Inflammatory macrophage treated with lipopolysaccharide for 1 hour (primary cell): ENCODE data around the gene GLS.

ENCODE experiments used
- DNase-seq, 2 donors: peaks; one replicate each; pipeline ENCODE4 v3.0.0-alpha.2; 2020 to 2022

Gene GLS

GRCh38 chr2:190888449-190888848, 7.8 kb downstream of the GLS start:
- DNase-seq: no peak

DNA sequence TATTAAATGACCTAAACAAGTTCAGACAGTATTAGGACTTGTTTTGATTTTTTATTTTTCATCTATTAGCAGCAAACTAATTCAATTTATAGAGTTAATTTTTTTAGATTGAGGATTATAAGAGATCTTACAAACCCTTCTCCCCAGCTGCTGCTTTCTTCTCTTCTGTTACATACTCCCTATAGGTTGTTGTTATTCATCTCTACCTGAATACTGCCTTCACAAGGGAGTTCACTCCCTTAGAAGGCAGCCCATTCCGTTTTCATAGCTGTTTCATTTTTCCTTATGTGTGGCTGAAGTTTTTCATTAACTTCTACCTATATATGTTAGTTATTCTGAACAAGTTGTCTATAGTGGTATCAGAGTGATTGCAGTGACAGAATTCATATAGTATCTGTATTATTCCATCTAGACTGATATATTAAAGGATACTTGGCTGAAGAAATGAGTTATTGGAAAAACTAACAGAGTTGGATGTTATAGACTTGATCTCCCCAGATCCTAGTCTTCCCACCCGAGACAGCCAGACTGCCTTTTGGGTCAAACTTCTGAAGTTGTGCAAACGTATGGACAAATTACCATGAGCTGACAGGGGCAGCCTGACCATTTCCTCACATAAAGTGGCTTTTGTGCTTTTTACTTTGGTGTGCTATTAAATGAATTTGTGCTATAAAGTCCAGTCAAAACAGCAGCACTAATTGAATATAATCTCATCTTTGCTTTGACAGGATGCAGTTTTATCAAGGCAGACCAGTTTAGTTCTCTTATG, 8.7 kb downstream of the GLS start:
- DNase-seq: no peak

- peak; percentile 73 to 75 for DNase-seq
These were observed 10.8 kb downstream of the GLS start for GRCh38 chr2:190891372-190891771.

GRCh38 chr2:190891889-190892288, 11.3 kb downstream of the GLS start:
- DNase-seq: peak; percentile 41 to 60

GRCh38 chr2:190893157-190893556, 12.5 kb downstream of the GLS start:
- peak in 1 of 2 donors; percentile 18 for DNase-seq

DNA sequence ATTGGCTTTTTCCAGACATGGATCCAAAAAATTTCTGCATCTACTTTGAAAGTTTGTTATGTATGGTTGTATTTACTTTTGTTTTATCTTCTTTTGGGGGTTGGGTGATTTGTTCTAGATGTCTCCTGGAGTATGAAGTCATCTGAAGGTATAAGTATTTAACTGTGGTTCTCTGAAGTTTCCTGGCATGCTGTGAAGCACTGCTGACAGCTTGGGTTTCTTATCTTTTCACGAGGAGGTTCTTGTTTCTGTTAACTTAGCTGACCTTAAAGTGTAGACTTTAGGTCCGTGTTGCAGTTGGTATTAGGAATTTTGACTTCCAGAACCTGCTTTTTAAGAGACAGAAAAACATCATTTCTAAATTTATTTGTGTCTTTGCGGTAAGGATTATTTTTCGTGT, 15.9 kb downstream of the GLS start:
- no peak for DNase-seq

GRCh38 chr2:190903693-190904450, 23.3 kb downstream of the GLS start:
- no peak for DNase-seq

- no peak for DNase-seq
These were observed 24.1 kb downstream of the GLS start for GRCh38 chr2:190904640-190905261.

DNA sequence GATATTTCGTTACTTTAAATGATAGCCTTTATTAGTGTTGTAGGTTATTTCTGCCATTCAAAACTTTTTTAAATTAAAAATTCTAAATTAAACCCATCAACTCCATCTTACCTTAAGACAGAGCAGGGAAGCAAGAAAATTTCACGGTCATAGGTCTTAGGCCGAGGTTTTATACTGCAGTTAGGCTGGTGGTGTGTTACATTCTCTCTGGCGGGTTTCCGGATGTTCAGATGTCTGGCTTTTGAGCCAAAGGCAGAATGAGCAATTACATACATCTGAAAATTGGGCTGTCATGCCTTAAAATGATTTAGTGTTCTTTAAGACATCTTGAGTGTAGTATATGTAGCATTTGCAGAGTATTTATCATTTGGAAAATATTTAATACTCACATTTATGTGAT, 27.9 kb downstream of the GLS start:
- DNase-seq: no peak

GRCh38 chr2:190909680-190910079, 29.1 kb downstream of the GLS start:
- DNase-seq: no peak

DNA sequence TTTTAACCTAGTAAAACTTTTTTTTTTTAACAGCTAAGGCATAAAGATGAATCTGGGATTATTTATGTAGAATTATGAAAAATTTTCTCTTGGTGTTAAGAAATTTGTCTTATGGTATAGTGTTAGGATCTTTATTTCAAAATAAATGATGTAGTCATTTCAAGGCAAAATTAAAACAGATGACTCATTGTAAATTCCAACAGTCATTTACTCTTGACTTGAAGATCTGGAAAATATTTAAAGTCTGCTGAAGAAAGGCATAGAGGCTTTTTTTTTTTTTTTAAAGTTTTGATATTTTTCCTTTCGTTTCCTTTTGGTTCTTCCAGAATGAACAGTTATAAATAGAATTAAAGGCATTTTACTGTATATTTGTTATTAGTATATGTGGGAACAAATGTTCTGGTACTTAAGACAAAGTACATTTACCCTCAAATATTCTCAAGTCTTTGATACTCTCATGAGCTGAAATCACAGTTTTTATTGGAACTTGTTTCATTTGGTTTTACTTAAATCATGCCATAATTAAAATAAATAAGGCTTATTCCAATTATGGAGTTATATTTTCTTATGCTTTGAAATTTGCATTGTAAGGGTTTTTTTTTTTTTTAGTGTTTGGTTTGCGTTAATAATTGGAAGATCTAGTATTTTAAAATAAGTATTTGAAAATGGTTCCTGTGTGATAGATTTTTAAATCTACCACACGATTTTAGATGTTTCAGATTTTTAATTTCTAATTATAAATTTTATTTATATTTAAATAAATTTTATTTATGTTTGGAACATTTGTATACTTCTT, 29.9 kb downstream of the GLS start:
- peak; percentile 47 to 70 for DNase-seq

DNA sequence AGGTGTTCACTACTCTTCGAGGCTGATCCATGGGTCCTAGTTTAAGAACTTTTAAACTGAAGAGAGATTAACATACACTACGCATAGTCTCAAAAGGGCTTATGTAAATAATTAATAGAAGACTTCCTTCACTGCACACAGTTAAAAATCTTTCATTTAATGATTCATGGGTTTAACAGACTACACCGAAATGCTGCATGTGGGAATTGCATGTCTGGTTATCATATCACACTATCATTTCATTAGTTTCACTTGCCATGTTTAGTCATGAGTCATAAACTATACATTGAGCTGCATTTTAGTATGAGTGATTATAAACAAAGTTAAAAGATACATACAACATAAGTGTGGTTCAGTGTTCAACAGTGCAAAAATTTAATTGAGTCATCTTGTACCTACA, 31.2 kb downstream of the GLS start:
- DNase-seq: no peak

GRCh38 chr2:190912726-190913125, 32.1 kb downstream of the GLS start:
- DNase-seq: no peak

DNA sequence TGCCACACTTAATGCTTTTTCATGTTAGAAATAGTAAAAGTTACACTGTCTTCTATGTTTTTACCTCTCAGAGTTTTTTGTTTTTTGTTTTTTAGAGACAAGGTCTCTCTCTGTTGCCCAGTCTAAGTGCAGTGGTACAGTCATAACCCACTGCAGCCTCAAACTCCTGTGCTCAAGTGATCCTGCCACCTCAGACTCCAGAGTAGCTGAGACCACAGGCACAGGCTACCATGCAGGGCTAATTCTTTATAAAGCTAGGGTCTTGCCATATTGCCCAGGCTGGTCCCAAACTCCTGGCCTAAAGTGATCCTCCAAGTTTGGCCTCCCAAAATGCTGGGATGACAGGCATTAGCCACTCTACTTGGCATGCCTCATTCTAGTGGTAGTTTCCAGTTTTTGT, 33.1 kb downstream of the GLS start:
- no peak for DNase-seq

- no peak for DNase-seq
These were observed 36.2 kb downstream of the GLS start for GRCh38 chr2:190916829-190917228.

GRCh38 chr2:190920085-190920484, 39.5 kb downstream of the GLS start:
- no peak for DNase-seq

DNA sequence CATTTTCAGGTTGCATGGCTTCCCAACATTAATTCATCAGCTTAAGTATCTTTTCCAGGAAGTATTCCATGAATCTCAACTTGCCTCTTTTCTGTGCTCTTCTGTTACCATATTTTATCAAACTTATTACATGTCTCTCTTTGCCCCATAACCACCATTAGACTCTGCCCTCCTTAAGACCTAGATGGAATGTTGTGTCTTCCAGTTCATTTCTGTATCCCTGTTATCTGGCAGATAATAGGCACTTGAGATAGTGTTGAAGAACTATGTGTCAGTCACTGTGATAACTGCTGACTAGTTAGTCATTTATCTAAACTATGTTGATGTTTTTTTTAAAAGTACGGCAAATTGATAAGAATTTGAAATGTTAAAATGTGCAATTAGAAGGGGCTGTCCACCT, 41.8 kb downstream of the GLS start:
- no peak for DNase-seq

GRCh38 chr2:190927301-190927700, 46.7 kb downstream of the GLS start:
- DNase-seq: no peak

GRCh38 chr2:190929919-190930318, 49.3 kb downstream of the GLS start:
- peak in 1 of 2 donors; percentile 15 for DNase-seq

DNA sequence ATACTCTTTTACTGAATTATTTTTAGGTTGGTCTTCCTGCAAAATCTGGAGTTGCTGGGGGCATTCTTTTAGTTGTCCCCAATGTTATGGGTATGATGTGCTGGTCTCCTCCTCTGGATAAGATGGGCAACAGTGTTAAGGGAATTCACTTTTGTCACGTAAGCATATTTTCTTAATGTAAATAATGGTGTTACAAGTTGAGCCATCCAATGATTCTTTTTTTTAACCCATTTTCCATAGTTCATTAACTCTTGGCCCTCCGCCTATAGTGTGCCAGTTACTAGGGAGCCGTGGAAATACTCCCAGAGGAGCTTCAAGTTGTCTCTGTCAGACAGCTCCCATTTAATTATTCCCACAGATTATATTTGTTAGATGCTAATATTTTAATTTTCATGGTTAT, 49.8 kb downstream of the GLS start:
- DNase-seq: no peak

DNA sequence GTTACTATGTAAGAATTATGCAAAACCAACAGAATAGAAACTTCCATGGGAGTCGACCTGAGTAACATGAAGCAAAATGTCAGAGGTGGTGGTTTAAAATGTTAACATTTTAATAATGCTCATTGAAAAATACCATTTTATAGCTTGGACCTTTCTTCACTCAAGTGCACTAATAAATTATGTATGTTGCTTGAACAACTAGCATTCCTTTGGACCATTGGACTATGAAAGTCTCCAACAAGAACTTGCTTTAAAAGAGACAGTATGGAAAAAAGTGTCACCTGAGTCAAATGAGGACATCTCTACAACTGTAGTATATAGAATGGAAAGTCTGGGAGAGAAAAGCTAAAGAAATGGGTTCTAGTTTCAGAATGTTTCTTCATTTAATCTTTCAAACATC, 51.9 kb downstream of the GLS start:
- DNase-seq: no peak

- no peak for DNase-seq
These were observed 52.7 kb downstream of the GLS start for GRCh38 chr2:190933361-190933760.

DNA sequence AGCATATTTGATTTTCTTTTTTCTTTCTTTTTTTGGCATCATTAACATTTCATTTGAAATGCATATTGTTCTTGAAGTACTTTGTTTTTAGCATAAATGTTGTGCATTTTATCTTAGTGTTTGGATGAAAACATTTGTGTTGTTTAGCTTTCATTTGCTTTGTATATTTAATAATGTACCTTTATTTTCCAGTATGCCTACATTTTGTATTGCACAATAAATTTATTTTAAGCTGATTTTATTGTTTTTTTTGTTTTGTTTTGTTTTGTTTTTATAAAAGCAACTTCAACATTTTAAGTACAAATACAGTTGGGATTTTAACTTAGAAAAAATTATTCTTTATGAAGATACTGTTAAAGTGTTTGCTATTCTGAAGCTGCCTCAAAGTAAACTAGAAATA, 54.4 kb downstream of the GLS start:
- DNase-seq: no peak
